GM12878 (cell line): ENCODE measurements around the gene CEP89.

ENCODE experiments used
- CHD2 ChIP-seq: IDR thresholded peaks from 2 replicates; pipeline ENCODE4 v1.6.1; 2011; ENCODE audit warnings: low read depth, low read length, improper control_type of control experiment, borderline replicate concordance
- CTCF ChIP-seq, 3 experiments: IDR thresholded peaks in 2 of 3; conservative IDR thresholded peaks in 1 of 3; 2 replicates each; pipeline ENCODE4 v1.5.1; 2011; ENCODE audit warnings: low read depth in 3 of 3, low read length in 3 of 3, mild to moderate bottlenecking in 3 of 3, control low read depth in 2 of 3, moderate library complexity in 2 of 3, inconsistent platforms in 1 of 3, mixed read lengths in 1 of 3; ENCODE audit not compliant: control insufficient read depth in 2 of 3, insufficient read depth in 1 of 3; ENCODE audit errors: extremely low read depth in 1 of 3
- GATAD2B ChIP-seq: fragments of 450-650 bp; conservative IDR thresholded peaks from 2 replicates; pipeline ENCODE4 v1.6.1; 2017; ENCODE audit warnings: low read depth, mild to moderate bottlenecking, moderate library complexity
- MTA3 ChIP-seq: IDR thresholded peaks from 2 replicates; pipeline ENCODE4 v1.6.1; 2012; ENCODE audit warnings: low read length, inconsistent platforms, borderline replicate concordance
- POLR2AphosphoS5 ChIP-seq: IDR thresholded peaks from 2 replicates; pipeline ENCODE4 v1.6.1; 2011; ENCODE audit warnings: mild to moderate bottlenecking, low read length, inconsistent platforms
- STAT3 ChIP-seq: IDR thresholded peaks from 2 replicates; pipeline ENCODE4 v1.6.1; 2011; ENCODE audit warnings: low read depth, low read length, improper control_type of control experiment
- ZBTB33 ChIP-seq: fragments of 450-650 bp; IDR thresholded peaks from 2 replicates; pipeline ENCODE4 v1.6.1; 2017; ENCODE audit warnings: mild to moderate bottlenecking
- ZBTB40 ChIP-seq: fragments of 450-650 bp; IDR thresholded peaks from 2 replicates; pipeline ENCODE4 v1.6.1; 2016; ENCODE audit warnings: mild to moderate bottlenecking, moderate library complexity, borderline replicate concordance

- TF ChIP-seq CHD2 (no peak), CTCF (IDR thresholded peaks at IDR 0.05 in 2 of 3, conservative IDR thresholded peaks at IDR 0.05 in 1 of 3; ENCODE audit: control insufficient read depth in 2 of 3, extremely low read depth in 1 of 3, insufficient read depth in 1 of 3, low read depth in 3 of 3, low read length in 3 of 3) (no peak), POLR2AphosphoS5 (no peak), MTA3 (no peak), ZBTB33 (no peak), ZBTB40 (no peak), STAT3 (no peak), GATAD2B (no peak)
These were observed 129.7 kb downstream of the CEP89 start for GRCh38 chr19:32842061-32842460.
